ENCODE results near the gene ITGA7.

DNA sequence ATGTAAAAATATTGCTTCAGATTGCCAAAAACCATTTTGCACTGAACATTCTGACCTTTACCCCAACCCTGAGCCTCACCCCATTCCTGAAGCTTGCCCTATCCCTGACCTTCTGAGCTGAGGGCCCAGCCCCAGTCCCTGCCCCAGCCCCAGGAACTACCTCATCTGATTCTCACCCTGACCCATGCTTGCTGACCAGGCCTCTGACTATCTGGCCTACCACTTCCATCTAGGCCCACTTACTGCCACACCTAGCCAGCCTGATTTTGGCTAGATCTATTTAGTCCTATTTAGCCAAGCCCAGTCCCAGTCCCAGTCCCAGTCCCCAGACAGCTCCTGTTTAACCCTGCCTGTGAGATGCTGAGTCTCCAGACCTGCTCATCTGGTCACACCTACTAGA, 37.4 kb downstream of the ITGA7 start:
- TF ChIP-seq, protein P1, sequence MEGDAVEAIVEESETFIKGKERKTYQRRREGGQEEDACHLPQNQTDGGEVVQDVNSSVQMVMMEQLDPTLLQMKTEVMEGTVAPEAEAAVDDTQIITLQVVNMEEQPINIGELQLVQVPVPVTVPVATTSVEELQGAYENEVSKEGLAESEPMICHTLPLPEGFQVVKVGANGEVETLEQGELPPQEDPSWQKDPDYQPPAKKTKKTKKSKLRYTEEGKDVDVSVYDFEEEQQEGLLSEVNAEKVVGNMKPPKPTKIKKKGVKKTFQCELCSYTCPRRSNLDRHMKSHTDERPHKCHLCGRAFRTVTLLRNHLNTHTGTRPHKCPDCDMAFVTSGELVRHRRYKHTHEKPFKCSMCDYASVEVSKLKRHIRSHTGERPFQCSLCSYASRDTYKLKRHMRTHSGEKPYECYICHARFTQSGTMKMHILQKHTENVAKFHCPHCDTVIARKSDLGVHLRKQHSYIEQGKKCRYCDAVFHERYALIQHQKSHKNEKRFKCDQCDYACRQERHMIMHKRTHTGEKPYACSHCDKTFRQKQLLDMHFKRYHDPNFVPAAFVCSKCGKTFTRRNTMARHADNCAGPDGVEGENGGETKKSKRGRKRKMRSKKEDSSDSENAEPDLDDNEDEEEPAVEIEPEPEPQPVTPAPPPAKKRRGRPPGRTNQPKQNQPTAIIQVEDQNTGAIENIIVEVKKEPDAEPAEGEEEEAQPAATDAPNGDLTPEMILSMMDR (IDR thresholded peaks at IDR 0.05) = no peak
- TF ChIP-seq POLR2A (IDR thresholded peaks at IDR 0.05) = no peak
